ENCODE measurements around the gene ANKIB1. TPM values are rescaled to one million over a fixed set of nuclear protein-coding genes. Genes with fewer than 3 reads are reported as not detected.

The ANKIB1 gene
- total RNA-seq (2022; extraction: Qiagen RNA extraction; ENCODE audit: low read depth), result 15.3 to 22.6 TPM (median 21.1 TPM) in 5 replicates

GRCh38 chr7:92245487-92246359 is at the start of gene ANKIB1, which contains the start of gene KRIT1:
TSS of gene ANKIB1 (plus strand) at chr7:92245974. CDS start at chr7:92294979, 49,005 bp downstream.
TSS of gene KRIT1 (minus strand) at chr7:92245914. CDS start at chr7:92242135, 3,779 bp downstream.

GRCh38 chr7:92447345-92448204 is 201.8 kb downstream of the ANKIB1 start, which contains the start of gene GATAD1:
TSS of gene GATAD1 (plus strand) at chr7:92447482. CDS start at chr7:92447730, 248 bp downstream.

Other genes starting within 250 kb of the ANKIB1 start
- gene CYP51A1, start 111.5 kb upstream of the ANKIB1 start, total RNA-seq (2022; extraction: Qiagen RNA extraction; ENCODE audit: low read depth), result 41.0 to 49.3 TPM (median 47.7 TPM) in 5 replicates
- gene LRRD1, start 66.8 kb upstream of the ANKIB1 start, total RNA-seq (2022; extraction: Qiagen RNA extraction; ENCODE audit: low read depth), result not detected in 5 replicates
- 22.8 to 28.8 TPM (median 27.1 TPM) in 5 replicates for gene KRIT1, start 60 bp upstream of the ANKIB1 start, total RNA-seq (2022; extraction: Qiagen RNA extraction; ENCODE audit: low read depth)
- 17.2 to 20.7 TPM (median 18.2 TPM) in 5 replicates for gene GATAD1, start 201.5 kb downstream of the ANKIB1 start, total RNA-seq (2022; extraction: Qiagen RNA extraction; ENCODE audit: low read depth)
- gene ERVW-1, start 232.0 kb downstream of the ANKIB1 start, total RNA-seq (2022; extraction: Qiagen RNA extraction; ENCODE audit: low read depth), result not detected in 5 replicates

All from A549 treated with GW870086 at 1 μM for 4 hours (cell line).